NCI-H446 treated with DMSO at 0.1 percent for 48 hours (cell line): ENCODE measurements around the gene SCN8A.
"Not testable (repeated sequence)": the region's sequence is repeated elsewhere in the genome, so short reads cannot be mapped to it uniquely, and the experiment has no call there.

Source experiments
- DNase-seq: peaks from one replicate; lab custom pipeline; 2025; lab: John Stamatoyannopoulos, UW

SCN8A gene

DNA sequence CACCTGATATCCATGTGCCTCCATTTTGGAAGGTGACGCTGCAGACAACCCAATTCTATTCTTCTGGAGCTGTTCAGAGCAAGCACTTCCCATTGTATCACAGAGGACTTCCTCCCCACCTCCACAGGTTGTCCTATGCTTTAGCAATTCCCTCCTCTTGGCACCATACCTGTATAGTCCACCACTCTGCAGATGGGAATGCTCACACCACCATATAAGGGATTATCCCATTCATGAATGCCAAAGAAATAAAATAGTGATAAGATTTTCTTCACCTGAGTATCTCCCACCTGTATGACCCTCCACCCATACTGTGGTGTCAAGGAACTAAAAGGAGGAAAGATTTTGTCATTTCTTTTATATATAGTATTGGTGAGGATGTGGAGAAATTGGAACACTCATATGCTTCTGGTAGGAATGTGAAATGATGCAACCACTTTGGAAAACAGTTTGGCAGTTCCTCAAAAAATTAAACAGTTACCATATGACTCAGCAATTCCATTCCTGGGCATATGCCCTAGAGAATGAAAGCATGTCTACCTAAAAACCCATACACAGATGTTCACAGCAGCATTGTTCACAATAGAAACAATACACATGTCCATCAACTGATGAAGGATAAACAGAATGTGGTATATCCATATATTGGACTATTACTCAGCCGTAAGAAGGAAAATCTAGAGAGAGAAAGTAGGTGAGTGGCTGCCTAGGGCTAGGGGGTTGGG lies 182.3 kb downstream of the SCN8A start:
- DNase-seq, result no peak

DNA sequence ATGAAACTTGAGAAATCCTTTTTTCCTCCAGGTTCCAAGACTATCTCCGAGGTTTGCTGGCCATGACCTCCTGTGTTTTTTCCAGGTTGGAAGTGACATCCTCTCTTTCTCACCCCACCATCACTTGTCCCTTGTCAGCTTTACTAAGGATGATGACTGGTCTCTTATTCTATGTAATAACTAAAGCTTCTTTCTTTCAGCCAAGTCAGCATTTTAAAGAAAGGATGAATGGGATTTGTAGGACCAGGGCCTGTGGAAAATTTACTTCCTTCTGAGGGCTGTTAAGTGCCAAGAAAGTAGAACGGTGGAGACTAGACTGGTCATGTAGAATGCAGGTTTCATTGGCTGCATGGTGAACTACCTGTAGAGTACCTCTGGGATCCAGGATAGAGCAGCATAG lies 183.9 kb downstream of the SCN8A start:
- no peak for DNase-seq

DNA sequence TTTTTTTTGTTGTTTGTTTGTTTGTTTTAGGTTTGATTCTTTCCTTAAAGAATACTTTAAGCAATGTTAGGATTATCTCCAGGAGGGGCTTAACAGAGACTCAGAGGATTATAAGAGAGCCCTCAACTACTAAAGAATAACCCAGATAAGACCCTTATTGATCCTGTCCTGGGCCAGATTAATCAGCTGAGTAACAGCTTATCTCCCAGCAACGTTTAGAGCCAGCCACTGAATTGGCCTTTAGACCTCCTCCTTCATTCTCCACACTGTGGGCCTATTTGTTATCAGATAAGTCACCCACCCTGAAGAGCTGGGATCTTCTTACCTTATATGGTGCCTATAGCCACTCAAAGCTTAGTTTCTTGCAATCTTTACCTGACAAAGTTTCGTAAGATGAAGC lies 186.4 kb downstream of the SCN8A start:
- no peak for DNase-seq

DNA sequence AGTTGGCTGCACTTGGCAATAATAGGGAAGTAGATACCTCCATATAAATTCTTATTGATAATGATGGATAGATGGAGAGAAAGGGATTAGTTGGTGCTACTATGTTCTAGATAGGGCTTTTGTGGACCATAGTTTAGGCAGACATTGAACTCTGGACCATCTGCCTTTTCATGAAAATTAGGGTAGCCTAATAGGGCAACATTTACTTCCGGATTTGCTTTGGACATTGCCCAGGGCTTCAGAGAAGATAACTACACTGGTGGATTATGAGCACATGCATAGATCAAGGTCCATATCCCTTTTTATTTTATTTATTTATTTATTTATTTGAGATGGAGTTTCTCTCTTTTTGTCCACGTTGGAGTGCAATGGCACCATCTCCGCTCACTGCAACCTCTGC lies 186.9 kb downstream of the SCN8A start:
- no peak for DNase-seq

DNA sequence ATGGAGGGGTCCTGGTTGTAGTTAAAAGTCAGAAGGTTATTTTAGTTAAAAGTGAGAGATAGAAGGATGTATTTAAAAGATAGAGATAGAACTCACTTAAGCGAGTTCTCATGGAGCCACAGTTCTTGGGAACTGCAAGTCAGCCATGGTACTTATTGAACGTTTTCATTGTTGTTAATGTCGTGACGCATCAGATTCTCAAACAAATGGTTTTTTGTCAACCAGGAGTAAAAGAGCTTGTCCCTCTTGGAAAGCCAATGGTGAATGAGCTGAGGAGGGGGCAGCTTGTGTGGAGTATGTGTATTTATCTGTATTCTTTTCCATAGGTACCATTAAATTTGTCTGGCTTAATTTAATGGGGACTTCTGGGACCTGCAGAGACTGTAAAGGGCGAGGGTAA lies 188.8 kb downstream of the SCN8A start:
- no peak for DNase-seq

DNA sequence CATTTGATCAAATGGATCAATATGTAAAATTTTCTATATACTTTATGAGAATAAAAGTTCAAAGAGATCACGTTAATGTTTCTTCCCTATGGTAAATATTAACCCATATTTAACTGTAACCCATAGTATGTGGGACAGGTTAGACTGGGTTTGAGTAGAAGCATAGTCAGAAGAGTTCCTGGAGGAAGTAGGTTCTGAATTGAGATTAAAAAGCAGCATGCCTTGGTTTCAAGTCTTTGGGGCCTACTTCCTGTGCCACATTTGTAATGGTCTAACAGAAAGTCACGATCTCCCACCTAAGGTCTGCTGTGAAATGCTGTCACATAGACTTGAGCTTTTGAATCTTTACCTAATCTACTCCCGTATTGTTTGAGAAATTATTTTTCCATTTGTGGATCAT lies 193.7 kb downstream of the SCN8A start:
- no peak for DNase-seq

DNA sequence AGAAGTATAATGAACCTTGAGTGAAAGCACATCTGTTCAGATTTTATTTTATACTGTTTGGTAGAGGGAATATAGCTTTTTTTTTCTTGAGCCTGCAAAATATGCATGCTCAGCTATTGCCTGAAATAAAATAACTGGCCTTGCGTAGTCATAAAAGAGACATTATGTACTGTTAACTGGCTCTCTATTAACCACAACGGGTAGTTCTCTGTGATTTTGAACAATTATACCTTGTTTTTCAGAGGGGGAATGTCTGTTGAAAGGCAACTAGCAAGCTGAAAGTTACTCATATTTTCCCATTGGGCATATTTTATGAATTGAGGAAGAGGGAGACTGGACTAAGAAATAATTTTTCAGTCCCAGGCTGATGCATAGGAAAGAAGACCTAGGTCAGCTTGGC lies 194.9 kb downstream of the SCN8A start:
- DNase-seq, result no peak

DNA sequence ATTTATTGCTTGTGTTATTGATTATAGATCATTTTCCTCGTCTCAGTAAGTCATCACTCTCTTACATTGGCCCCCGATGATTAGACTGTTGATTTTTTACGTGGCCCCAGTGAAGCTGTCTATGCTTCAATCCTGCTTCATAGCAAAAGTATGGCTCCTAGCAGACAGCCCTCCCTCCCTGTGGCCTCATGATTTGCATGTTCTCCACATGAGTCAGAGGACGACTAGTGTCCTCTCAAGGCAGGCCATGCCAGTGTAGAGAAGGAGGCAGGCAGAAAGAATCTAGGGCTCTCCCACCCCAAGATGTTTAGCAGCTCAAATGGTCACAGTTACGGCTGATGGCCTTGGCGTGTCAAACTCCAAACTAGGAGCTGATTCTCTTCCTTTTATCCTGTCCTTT lies 197.8 kb downstream of the SCN8A start:
- DNase-seq, result no peak

DNA sequence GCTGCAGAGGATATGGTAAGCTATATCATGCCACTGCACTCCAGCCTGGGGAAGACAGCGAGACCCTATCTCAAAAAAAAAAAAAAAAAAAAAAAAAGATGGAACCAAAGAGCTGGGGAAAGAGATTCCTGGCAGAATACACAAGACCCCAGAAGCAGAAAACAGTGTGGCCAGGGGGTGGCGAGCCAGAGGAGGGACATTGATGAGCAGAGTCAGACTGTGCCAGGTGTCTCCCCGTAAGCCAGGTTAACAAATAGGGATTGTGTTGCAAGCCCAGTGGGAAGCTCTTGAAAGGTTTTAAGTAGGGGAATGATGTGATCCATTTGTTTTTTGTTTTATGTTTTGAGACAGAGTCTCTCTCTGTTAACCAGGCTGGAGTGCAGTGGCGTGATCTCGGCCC lies 201.4 kb downstream of the SCN8A start:
- no peak for DNase-seq

DNA sequence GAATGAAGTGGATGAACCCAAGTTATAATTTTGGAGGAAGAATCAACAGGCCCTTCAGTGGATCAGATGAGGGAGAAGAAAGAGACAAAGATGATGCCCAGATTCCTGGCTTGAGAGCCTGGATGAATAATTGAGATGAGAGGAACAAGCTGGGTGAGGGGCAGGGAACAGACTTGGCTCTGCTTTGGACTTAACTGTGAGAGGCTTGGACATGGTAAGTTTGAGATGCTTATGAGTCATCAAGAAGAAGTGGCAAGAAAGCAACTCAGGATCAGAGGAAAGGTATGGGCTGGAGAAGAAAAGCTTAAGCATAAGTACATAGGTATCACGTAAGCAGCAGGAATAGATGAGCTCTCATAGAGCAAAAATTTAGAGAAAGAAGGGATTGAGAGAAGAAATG lies 202.2 kb downstream of the SCN8A start:
- no peak for DNase-seq

DNA sequence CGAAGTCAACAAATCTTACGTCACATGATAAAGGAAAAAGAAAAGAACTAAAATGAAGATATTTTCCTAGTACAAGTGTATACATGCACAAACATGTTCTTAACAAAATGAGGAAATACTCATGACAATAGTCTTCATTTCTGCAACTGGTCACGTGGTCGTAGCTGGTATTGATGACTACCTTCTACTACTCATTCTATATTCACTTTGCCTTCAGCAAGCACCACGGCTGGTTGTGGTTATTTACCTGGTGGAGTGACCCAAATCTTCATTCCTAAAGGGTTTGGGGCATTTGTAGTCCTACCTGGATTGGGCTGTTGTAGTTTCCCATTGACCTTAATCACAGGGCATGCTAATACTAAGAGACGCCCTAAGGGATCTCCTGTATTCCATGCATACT lies 206.3 kb downstream of the SCN8A start:
- no peak for DNase-seq

DNA sequence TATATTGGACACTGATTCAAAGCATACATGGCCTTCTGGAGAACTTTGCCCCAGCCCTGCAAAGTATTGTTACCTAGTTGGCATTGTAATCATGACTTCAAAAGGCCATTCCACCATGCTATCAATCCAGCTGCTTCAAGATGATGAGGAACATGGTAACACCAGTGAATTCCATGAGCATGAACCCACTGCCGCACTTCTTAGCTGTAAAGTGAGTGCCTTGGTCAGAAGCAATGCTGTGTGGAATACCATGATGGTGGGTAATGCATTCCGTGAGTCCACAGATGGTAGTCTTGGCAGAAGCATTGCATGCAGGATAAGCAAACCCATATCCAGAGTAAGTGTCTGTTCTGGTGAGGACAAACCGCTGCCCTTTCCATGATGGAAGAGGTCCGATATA lies 207.0 kb downstream of the SCN8A start:
- not testable (repeated sequence) for DNase-seq

DNA sequence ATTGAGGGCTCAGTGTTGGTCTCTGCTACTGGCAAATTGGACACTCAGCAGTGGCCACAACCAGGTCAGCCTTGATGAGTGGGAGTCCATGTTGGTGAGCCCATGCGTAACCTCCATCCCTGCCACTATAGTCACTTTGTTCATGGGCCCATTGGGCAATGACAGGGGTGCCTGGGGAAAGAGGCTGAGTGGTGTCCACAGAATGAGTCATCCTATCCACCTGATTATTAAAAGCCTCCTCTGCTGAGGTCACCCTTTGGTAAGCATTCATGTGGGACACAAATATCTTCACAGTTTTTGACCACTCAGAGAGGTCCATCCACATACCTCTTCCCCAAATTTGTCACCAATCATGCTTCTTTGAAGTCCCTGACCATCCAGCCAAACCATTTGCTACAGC lies 207.5 kb downstream of the SCN8A start:
- DNase-seq, result no peak

DNA sequence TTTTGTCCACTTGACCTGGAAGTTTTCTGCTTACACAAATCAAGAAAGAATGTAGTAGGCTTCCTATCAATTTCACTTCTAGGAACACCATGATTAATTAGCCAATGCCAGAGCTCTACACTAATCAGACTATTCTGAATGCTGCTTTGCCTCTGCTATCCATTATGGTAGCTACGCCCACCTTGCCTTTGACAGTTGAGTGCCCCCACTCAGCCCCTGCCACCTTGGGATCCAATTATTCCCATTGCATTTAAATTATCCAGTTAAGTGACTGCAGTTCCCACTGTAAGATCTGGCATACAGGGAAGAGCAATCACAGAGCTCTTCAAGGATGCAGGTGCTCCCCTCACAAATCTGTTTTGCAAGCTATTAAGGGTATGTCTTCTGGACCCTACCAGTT lies 210.0 kb downstream of the SCN8A start:
- DNase-seq, result no peak

DNA sequence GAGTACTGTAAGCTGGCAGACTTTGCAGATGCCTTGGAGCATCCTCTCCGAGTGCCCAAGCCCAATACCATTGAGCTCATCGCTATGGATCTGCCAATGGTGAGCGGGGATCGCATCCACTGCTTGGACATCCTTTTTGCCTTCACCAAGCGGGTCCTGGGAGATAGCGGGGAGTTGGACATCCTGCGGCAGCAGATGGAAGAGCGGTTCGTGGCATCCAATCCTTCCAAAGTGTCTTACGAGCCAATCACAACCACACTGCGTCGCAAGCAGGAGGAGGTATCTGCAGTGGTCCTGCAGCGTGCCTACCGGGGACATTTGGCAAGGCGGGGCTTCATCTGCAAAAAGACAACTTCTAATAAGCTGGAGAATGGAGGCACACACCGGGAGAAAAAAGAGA lies 215.9 kb downstream of the SCN8A start:
- DNase-seq, result no peak

DNA sequence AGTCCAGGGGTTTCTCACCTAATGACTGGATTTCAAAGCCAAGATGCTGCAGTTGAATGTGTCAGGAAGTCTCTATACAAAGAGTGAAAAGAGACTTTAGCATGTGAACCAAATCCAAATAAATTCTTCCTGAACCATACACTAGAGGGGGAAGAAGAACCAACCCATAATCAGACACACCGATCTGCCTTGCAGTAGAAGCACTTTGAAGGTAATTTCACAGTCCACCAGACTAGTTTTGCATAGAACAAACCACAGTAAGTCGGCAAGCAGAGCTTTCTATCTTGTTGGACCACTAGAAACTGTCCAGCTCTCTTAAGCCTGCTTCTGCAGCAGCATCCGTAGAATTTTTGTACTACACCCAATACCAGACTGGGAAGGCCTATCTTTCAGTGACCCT lies 218.2 kb downstream of the SCN8A start:
- no peak for DNase-seq

DNA sequence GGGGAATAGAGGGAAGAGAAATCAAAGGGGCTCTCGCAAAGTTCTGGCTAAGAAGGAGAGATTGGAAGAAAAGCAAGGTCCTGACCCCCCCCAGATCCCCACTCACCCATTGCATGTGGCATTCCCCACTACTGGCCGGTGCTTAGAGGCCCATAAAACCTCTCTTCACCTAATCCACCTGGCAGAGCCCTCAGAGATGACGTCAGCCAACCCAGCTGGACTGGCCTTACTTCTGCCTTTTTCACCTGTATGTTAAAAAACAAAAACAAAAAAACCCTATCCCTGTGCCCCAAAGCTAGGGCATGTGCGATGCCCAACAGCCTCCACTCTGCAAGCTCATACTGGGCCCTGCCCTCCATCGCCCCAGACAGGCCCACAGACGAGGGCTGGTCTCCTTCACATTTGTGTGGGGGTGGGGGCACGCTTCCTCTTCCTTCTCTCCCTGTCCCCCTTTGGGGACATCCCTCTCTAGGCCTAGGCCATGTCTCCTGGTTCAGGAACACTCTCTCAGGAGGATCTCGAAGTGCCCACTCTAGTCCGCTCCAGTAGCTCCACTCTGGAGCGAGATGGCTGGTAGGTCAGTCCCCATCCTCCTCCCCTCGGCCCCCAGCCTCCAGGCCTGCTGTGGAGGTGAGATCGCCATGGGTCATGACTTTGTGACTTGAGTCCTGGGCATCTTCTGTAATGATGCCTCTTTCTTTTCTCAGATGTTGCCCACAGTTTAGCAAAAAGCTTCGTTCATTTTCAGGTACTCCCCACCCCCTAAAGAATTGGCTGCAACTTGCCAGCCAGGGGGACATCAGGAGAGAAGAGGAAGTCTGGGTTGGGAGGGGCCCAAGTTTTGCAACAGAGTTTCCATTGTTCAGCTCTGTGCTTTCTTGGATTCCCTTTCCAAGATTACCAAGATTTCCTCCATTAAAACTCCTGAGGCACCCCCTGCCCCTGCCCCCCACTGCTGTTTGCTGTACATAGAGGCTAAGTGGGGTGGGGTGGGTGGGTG lies 220.5 kb downstream of the SCN8A start:
- DNase-seq, result no peak

DNA sequence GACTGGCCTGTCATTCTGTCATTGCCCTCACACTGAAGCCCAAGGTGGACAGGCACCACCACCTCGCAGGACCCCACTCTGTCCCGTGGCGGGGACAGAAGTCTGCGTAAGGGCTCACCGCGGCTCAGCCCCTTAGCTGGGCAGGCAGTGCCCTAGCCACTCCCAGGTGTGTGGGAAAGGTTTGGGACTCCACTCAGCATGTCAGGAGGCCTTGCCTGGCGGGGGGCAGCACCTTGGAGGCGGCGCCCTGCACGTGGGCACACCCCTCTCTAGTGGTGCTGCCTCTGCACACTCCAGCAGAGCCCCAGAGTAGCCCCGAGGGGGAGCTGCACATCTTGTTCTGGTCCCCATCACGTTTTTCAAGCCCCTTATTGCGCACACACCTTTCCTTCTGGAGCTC lies 221.8 kb downstream of the SCN8A start:
- DNase-seq, result no peak

DNA sequence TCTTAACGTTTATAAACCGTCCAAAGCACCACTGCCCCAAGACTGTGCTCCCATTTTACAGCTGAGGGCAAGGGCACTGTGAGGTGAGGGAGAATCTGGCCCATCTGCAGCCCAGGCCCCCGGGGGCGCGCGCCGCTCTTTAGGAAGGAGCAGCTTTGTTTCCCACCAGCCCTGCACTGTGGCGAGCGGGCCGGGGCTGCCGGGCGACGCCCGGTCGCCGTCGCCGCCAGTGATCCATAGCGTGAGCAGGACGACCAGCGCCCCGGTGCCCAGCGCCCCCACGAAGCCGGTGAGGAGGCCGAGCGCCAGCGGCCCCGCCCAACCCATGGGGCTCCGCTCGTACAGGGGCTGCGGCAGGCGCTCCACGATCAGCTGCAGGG lies 222.9 kb downstream of the SCN8A start:
- DNase-seq, result no peak

DNA sequence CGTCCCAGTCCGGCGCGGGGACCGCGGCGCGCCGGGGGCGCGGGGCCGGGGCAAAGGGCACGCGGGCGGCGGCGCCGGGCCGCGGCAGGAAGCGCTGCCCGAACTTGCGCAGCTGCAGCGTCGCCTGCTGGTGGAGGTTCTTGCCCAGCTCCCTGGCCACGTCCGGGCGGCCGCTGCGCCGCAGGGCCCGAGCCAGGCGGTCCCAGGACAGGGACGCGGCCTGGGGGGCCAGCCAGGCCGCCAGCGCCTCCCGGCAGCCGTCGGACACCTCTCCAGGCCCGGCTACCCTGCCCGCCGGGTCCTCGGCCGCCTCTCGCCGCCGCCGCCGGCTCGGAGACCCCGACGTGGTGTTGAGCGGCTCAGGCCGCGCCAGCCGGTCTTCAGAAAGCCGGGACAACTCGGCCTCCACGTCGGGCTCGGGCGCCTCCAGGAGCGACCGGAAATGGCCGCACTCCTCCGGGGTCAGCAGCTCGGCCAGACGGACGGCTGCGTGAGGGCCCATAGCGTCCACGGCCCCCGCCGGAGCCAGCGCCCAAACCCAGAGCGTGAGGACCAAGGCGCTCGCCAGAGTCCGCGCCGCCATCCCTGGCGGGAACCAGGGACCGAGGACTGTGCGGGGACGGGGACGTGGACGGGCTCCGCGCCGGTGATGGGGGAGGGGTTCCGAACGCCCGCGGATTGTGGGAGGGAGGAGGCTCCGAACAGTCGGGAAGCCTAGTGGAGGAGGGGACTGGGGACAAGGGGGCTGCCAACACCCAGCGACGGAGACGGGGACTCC lies 223.5 kb downstream of the SCN8A start:
- DNase-seq, result no peak

DNA sequence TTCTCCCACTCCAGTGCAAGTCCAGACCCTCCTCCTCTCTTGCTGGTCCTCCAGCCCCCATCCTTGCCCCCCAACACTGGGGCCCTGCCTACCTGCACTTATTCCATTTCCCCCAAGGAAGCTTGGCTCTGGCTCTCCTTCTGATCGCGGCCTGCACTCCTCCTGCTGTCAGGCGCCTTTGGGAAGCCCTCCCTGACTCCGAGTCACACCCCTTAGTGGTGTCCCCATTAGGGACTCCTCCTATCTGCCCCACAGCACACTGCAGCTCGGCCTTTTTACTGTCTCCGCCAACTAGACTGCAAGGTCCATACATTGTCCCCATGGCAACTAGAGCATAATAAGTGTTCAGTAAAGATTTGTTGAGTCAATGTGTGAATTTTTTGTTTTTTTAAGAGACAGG lies 224.5 kb downstream of the SCN8A start:
- DNase-seq, result no peak
